C4-2B (cell line): ENCODE data around the gene ARMC8.

Source experiments
- ZFX ChIP-seq: fragments of 450-650 bp; IDR thresholded peaks from 2 replicates; pipeline ENCODE4 v1.6.1; 2017
- TF ChIP-seq, protein P1 (sequence below): fragments of 450-650 bp; conservative IDR thresholded peaks from 2 replicates; pipeline ENCODE4 v1.5.1; 2017; ENCODE audit warnings: mild to moderate bottlenecking

DNA sequence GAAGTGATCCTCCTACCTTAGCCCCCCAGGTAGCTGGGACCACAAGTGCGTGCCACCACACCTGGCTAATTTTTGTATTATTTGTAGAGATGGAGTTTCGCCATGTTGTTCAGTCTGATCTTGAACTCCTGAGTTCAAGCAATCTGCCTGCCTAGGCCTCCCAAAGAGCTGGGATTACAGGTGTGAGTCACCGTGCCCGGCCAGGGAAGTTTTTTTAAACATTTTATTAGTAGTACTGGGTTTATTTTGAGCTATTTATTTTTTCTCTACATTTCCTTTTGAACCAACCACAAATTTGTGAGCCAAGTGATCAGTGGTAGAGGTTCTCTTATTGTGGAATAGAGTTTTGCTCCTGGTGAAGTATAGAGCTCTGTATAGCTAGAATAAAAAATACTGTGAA is 33.7 kb downstream of the ARMC8 start:
- TF ChIP-seq, protein P1, sequence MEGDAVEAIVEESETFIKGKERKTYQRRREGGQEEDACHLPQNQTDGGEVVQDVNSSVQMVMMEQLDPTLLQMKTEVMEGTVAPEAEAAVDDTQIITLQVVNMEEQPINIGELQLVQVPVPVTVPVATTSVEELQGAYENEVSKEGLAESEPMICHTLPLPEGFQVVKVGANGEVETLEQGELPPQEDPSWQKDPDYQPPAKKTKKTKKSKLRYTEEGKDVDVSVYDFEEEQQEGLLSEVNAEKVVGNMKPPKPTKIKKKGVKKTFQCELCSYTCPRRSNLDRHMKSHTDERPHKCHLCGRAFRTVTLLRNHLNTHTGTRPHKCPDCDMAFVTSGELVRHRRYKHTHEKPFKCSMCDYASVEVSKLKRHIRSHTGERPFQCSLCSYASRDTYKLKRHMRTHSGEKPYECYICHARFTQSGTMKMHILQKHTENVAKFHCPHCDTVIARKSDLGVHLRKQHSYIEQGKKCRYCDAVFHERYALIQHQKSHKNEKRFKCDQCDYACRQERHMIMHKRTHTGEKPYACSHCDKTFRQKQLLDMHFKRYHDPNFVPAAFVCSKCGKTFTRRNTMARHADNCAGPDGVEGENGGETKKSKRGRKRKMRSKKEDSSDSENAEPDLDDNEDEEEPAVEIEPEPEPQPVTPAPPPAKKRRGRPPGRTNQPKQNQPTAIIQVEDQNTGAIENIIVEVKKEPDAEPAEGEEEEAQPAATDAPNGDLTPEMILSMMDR, result no peak
- TF ChIP-seq ZFX, result no peak
